Lung (tissue), 12 donors: ENCODE measurements around the gene SHISA6. TPM values are rescaled to one million over a fixed set of nuclear protein-coding genes. Genes with fewer than 3 reads are reported as not detected.

Source experiments
- ATAC-seq: fragments of 200-7000 bp; cut with Tn5 transposase; one replicate; pipeline ENCODE4 v1.9.1; 2020; ENCODE audit warnings: moderate number of reproducible peaks; ENCODE audit not compliant: insufficient read depth, low FRiP score
- DNase-seq, 3 donors: peaks; one replicate each; pipeline ENCODE4 v3.0.0-alpha.2; 2013 to 2017
- H3K27ac ChIP-seq, 2 donors: one replicate each; pipeline ENCODE4 v1.5.1; 2013; ENCODE audit warnings: mild to moderate bottlenecking in 2 of 2, moderate library complexity in 2 of 2, control low read depth in 1 of 2, inconsistent platforms in 1 of 2, low read depth in 1 of 2, low read length in 1 of 2
- H3K27me3 ChIP-seq, 3 donors: one replicate each; pipeline ENCODE4 v1.5.1; 2013; ENCODE audit warnings: low read length in 2 of 3; ENCODE audit not compliant: control insufficient read depth in 3 of 3, insufficient read depth in 3 of 3
- H3K36me3 ChIP-seq, 4 donors: one replicate each; pipeline ENCODE4 v1.5.1; 2013; ENCODE audit warnings: low read length in 4 of 4, mild to moderate bottlenecking in 1 of 4, moderate library complexity in 1 of 4; ENCODE audit not compliant: control insufficient read depth in 4 of 4, insufficient read depth in 4 of 4
- H3K4me1 ChIP-seq, 5 donors: one replicate each; pipeline ENCODE4 v1.5.1; 2013; ENCODE audit warnings: low read length in 5 of 5, mild to moderate bottlenecking in 2 of 5, moderate library complexity in 1 of 5; ENCODE audit not compliant: control insufficient read depth in 5 of 5, insufficient read depth in 5 of 5
- H3K4me3 ChIP-seq: one replicate; pipeline ENCODE4 v1.5.1; 2013; ENCODE audit warnings: mild to moderate bottlenecking, control low read depth, moderate library complexity
- H3K9ac ChIP-seq, 2 donors: one replicate each; pipeline ENCODE4 v1.5.1; 2013; ENCODE audit warnings: low read length in 2 of 2, control low read depth in 1 of 2; ENCODE audit not compliant: insufficient read depth in 1 of 2
- H3K9me3 ChIP-seq, 4 donors: one replicate each; pipeline ENCODE4 v1.5.1; 2013; ENCODE audit warnings: low read length in 3 of 4, mild to moderate bottlenecking in 1 of 4, moderate library complexity in 1 of 4; ENCODE audit not compliant: control insufficient read depth in 4 of 4, insufficient read depth in 3 of 4
- CTCF ChIP-seq: IDR thresholded peaks from 2 replicates; pipeline ENCODE4 v1.5.1; 2012; ENCODE audit warnings: mild to moderate bottlenecking; ENCODE audit errors: control extremely low read depth, extremely low read depth
- WGBS, 2 donors: extraction: QIAGEN DNeasy Blood & Tissue Kit; methylation state at CpG; one replicate each; pipeline ENCODE4 v1.1.7; 2013; 5-methylcytosine and 5-hydroxymethylcytosine counted together
- polyA plus RNA-seq, 2 donors: library from polyadenylated mRNA; stranded (reverse); fragments of 200-250 nt; gene quantifications; one replicate each; pipeline ENCODE4 v1.2.1, GENCODE V29; 2013
- total RNA-seq, 2 donors: library from RNA; depleted of rRNA in 1 of 2; stranded (reverse); fragments of >200 nt in 1 of 2; gene quantifications; one replicate each; pipeline ENCODE4 v1.2.1, GENCODE V29; 2014 to 2021
- donor health status: control.
- donor health status: control.
- donor health status: Bipolar disorder and iron deficiency.
- donor health status: healthy.
- donor health status: DM: yes; HTN: yes; CAD: no.

Gene SHISA6
- total and polyA plus RNA-seq, 4 donors = 0.03 to 0.34 (median 0.11) TPM

- no peak for DNase-seq
- WGBS, 2 donors = 72 to 90% methylated on average over 8 of the region's 8 CpGs
- Histone ChIP-seq H3K9me3 (peaks cover 0 to 1% (median 0%) of the 10 kb centered on the region in 4 donors), H3K27ac (no peak overlapping the region), H3K27me3 (no peaks in the 10 kb centered on the region), H3K4me1 (no peaks in the 10 kb centered on the region), H3K9ac (no peak overlapping the region), H3K4me3 (no peak overlapping the region), H3K36me3 (no peaks in the 10 kb centered on the region)
- no peak for TF ChIP-seq CTCF
- ATAC-seq = no peak
Measured at GRCh38 chr17:11272191-11272590, 31.2 kb downstream of the SHISA6 start.

GRCh38 chr17:11273596-11273995 is 32.6 kb downstream of the SHISA6 start:
- Histone ChIP-seq H3K4me3 (no peak overlapping the region), H3K27me3 (no peaks in the 10 kb centered on the region), H3K36me3 (no peaks in the 10 kb centered on the region), H3K4me1 (peaks cover 0 to 5% (median 0%) of the 10 kb centered on the region in 5 donors), H3K9me3 (peaks cover 0 to 1% (median 0%) of the 10 kb centered on the region in 4 donors), H3K27ac (no peak overlapping the region), H3K9ac (no peak overlapping the region)
- no peak for DNase-seq
- 91 to 94% methylated on average over 9 of the region's 9 CpGs for WGBS, 2 donors
- ATAC-seq = no peak
- no peak for TF ChIP-seq CTCF

GRCh38 chr17:11274106-11274505 is 33.1 kb downstream of the SHISA6 start:
- H3K36me3 ChIP-seq = no peaks in the 10 kb centered on the region
- 85 to 87% methylated on average over 14 of the region's 14 CpGs for WGBS, 2 donors
- H3K27me3 ChIP-seq = no peaks in the 10 kb centered on the region
- H3K27ac ChIP-seq = no peak overlapping the region
- no peak for DNase-seq
- H3K4me3 ChIP-seq = no peak overlapping the region
- no peak for ATAC-seq
- peaks cover 0 to 1% (median 0%) of the 10 kb centered on the region in 4 donors for H3K9me3 ChIP-seq
- TF ChIP-seq CTCF = no peak
- peaks cover 0 to 10% (median 0%) of the 10 kb centered on the region in 5 donors for H3K4me1 ChIP-seq
- no peak overlapping the region for H3K9ac ChIP-seq

- 75 to 95% methylated on average over 4 of the region's 4 CpGs for WGBS, 2 donors
- ATAC-seq (no peak), DNase-seq (no peak)
- H3K9ac ChIP-seq = no peak overlapping the region
- TF ChIP-seq CTCF = no peak
- H3K9me3 ChIP-seq = peaks cover 0 to 4% (median under 1%) of the 10 kb centered on the region in 4 donors
- H3K4me3 ChIP-seq = no peak overlapping the region
- no peak overlapping the region for H3K27ac ChIP-seq
- H3K4me1 ChIP-seq = peaks cover 0 to 11% (median 0%) of the 10 kb centered on the region in 5 donors
- H3K36me3 ChIP-seq = no peaks in the 10 kb centered on the region
- no peaks in the 10 kb centered on the region for H3K27me3 ChIP-seq
Measured at GRCh38 chr17:11276486-11276885, 35.5 kb downstream of the SHISA6 start.
